GM23338 (cell line): Measurements from ENCODE around the gene TMEM101.

ENCODE experiments used
- CREB1 ChIP-seq: fragments of 250-450 bp; sonication (Bioruptor Pico); IDR thresholded peaks from 2 replicates; pipeline ENCODE4 v1.5.0; 2020; ENCODE audit warnings: low read depth, mild to moderate bottlenecking, moderate library complexity
- EZH2 ChIP-seq: fragments of 200-600 bp; sonication (generic); IDR thresholded peaks from one replicate; pipeline ENCODE4 v1.8.0; 2017; ENCODE audit warnings: antibody characterized with exemption, mild to moderate bottlenecking, low read depth; ENCODE audit not compliant: unreplicated experiment
- EZH2phosphoT487 ChIP-seq: fragments of 200-600 bp; sonication (generic); IDR thresholded peaks from one replicate; pipeline ENCODE4 v1.8.1; 2018; ENCODE audit warnings: antibody characterized with exemption; ENCODE audit not compliant: unreplicated experiment
- NANOG ChIP-seq: IDR thresholded peaks from 2 replicates; pipeline ENCODE4 v1.6.1; 2016; ENCODE audit warnings: antibody characterized with exemption, borderline replicate concordance
- POLR2AphosphoS5 ChIP-seq: IDR thresholded peaks from 2 replicates; pipeline ENCODE4 v1.6.1; 2016; ENCODE audit warnings: antibody characterized with exemption, low read depth
- REST ChIP-seq: IDR thresholded peaks from one replicate; pipeline ENCODE4 v1.6.1; 2018; ENCODE audit warnings: antibody characterized with exemption; ENCODE audit not compliant: unreplicated experiment
- ZNF114 ChIP-seq: fragments of 250-450 bp; sonication (Bioruptor Pico); IDR thresholded peaks from 2 replicates; pipeline ENCODE4 v1.5.0; 2020; ENCODE audit warnings: mild to moderate bottlenecking, moderate library complexity
- ZNF331 ChIP-seq: fragments of 250-450 bp; sonication (Bioruptor Pico); IDR thresholded peaks from 2 replicates; pipeline ENCODE4 v1.5.0; 2020; ENCODE audit warnings: low read depth, mild to moderate bottlenecking, moderate library complexity
- TF ChIP-seq, protein P1 (sequence below), 2 experiments: fragments of 200-600 bp in 1 of 2; sonication (generic) in 1 of 2; conservative IDR thresholded peaks; 2 replicates each; pipeline versions ENCODE4 v1.5.1 to v1.6.1; 2016 to 2017; ENCODE audit warnings: antibody characterized with exemption in 2 of 2, low read depth in 2 of 2, mild to moderate bottlenecking in 2 of 2, moderate library complexity in 1 of 2
- TF ChIP-seq, protein P2 (sequence below): IDR thresholded peaks from 2 replicates; pipeline ENCODE4 v1.6.1; 2016; ENCODE audit warnings: antibody characterized with exemption

GRCh38 chr17:43978078-43978477 is 36.7 kb downstream of the TMEM101 start:
- TF ChIP-seq, protein P1, sequence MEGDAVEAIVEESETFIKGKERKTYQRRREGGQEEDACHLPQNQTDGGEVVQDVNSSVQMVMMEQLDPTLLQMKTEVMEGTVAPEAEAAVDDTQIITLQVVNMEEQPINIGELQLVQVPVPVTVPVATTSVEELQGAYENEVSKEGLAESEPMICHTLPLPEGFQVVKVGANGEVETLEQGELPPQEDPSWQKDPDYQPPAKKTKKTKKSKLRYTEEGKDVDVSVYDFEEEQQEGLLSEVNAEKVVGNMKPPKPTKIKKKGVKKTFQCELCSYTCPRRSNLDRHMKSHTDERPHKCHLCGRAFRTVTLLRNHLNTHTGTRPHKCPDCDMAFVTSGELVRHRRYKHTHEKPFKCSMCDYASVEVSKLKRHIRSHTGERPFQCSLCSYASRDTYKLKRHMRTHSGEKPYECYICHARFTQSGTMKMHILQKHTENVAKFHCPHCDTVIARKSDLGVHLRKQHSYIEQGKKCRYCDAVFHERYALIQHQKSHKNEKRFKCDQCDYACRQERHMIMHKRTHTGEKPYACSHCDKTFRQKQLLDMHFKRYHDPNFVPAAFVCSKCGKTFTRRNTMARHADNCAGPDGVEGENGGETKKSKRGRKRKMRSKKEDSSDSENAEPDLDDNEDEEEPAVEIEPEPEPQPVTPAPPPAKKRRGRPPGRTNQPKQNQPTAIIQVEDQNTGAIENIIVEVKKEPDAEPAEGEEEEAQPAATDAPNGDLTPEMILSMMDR (conservative IDR thresholded peaks at IDR 0.05; ENCODE audit: low read depth in 2 of 2): no peak
- TF ChIP-seq POLR2AphosphoS5: no peak
- no peak for TF ChIP-seq EZH2
- TF ChIP-seq, protein P2, sequence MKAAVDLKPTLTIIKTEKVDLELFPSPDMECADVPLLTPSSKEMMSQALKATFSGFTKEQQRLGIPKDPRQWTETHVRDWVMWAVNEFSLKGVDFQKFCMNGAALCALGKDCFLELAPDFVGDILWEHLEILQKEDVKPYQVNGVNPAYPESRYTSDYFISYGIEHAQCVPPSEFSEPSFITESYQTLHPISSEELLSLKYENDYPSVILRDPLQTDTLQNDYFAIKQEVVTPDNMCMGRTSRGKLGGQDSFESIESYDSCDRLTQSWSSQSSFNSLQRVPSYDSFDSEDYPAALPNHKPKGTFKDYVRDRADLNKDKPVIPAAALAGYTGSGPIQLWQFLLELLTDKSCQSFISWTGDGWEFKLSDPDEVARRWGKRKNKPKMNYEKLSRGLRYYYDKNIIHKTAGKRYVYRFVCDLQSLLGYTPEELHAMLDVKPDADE: no peak
- TF ChIP-seq ZNF114 (CRISPR knock-in tag): no peak
- no peak for TF ChIP-seq EZH2phosphoT487
- TF ChIP-seq REST: no peak
- no peak for TF ChIP-seq ZNF331 (CRISPR knock-in tag)
- TF ChIP-seq CREB1 (CRISPR knock-in tag): no peak
- TF ChIP-seq NANOG: no peak
